ENCODE results near the gene TMF1. TPM values are rescaled to one million over a fixed set of nuclear protein-coding genes. Genes with fewer than 3 reads are reported as not detected.
A peak's percentile ranks its signal among the peaks of the same experiment; 100 is the strongest.

The TMF1 gene
- total and polyA plus RNA-seq, 10 of the 15 experiments (the other 5 are each of a cell fraction or from before 2014, with no cell fraction given), result 7.1 to 24.5 (median 18.6) TPM

DNA sequence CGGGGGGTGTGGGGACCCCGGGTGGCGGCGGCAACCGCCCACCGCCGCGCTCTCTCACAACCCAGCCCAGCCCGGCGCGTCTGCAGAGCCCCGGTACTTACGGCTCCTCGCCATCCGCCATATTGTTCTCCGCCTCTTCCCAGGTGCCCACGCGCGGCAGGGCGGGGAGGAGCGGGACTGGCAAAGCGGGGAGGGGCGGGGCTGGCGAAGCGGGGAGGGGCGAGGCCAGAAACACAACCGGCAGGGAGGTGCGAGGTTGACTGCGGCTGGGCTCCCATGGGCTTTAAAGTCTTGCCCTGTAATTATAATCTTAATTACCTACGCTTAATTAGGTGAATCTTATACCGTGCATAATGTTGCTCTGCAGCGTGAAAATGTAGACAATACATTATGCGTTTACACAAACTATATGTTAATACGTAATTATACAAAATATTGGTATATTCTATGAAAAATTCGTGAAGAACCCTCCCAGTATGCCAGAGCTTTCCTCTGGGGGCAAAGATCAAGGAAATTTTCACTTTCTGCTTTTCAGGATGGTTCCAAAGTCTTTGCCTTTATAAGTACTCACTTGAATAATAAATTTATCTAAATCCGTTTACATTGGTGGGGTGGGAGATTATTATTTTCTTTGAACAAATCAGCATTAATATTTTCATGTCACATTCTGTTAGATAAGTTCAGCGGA, 28.2 kb upstream of the TMF1 start, which contains the start of gene UBA3:
Gene UBA3 (minus strand): TSS at position 133 of the 688 bp plus-strand sequence. CDS start 12 bp downstream, at position 121.
- CTCF ChIA-PET, result interaction anchor here (2.5 kb wide), 1 partner anchor 36 kb away, joined by 7 read pairs; no protein-coding TSS in a partner anchor
- RAD21 ChIA-PET (ENCODE audit: unreplicated experiment), result interaction anchor here (0.6 to 16.7 kb wide), 6 partner anchors 9 to 1389 kb away, joined by 3 to 152 read pairs (median 7); partner anchors contain the start of gene TMF1
- no peaks in the 10 kb centered on the region for H3K9me3 ChIP-seq (replicated peaks; ENCODE audit: control insufficient read depth, insufficient read depth, low read length)
- H3K4me3 ChIP-seq, result peak within 1 kb of the TSS; percentile 89
- no peaks in the 10 kb centered on the region for H3K36me3 ChIP-seq (ENCODE audit: control insufficient read depth in 2 of 2, insufficient read depth in 2 of 2, low read length in 1 of 2)
- peaks cover 31% of the 10 kb centered on the region for H3K4me1 ChIP-seq (ENCODE audit: control insufficient read depth, insufficient read depth, low read length)
- peak within 1 kb of the TSS; percentile 77 for H3K9ac ChIP-seq (ENCODE audit: control insufficient read depth, insufficient read depth, low read length)
- ATAC-seq, result peak; percentile 70
- no peak for FAIRE-seq
- DNase-seq (ENCODE audit: low read depth, low spot score), result no peak
- POLR2A ChIA-PET, result interaction anchor here (1.1 to 4.2 kb wide), 2 partner anchors 11 to 14 kb away, joined by 6 to 14 read pairs; no protein-coding TSS in a partner anchor
- H3K4me2 ChIP-seq (ENCODE audit: control insufficient read depth, insufficient read depth), result peak within 1 kb of the TSS; percentile 85
- peaks cover 44% of the 10 kb centered on the region for H3K79me2 ChIP-seq (ENCODE audit: control insufficient read depth, insufficient read depth, low read length)
- intact Hi-C loops (cut with micrococcal nuclease; ENCODE audit: unreplicated experiment) (loop anchor here (5.0 to 10.0 kb wide), 2 partner anchors 122 to 1426 kb away; partner anchors contain the start of gene SUCLG2), in situ Hi-C loops (cut with MboI) (no loop called here)
- WGBS (ENCODE audit: insufficient coverage, insufficient replicate concordance, low lambda C conversion rate, missing lambda C conversion rate), result under 1% methylated on average over 23 of the region's 37 CpGs
- no peaks in the 10 kb centered on the region for H4K20me1 ChIP-seq (ENCODE audit: control insufficient read depth, insufficient read depth)
- no TSS peak for BruUV-seq (replicated peaks)
- H3K27me3 ChIP-seq (replicated peaks in 1 of 2; ENCODE audit: control insufficient read depth in 2 of 2, insufficient read depth in 2 of 2, low read length in 1 of 2), result no peaks in the 10 kb centered on the region
- peak within 1 kb of the TSS; percentile 53 for H3K27ac ChIP-seq (ENCODE audit: control insufficient read depth, insufficient read depth)
- SMC1A ChIA-PET (ENCODE audit: uncharacterized antibody, unreplicated experiment), result interaction anchor here (1.1 to 19.6 kb wide), 5 partner anchors 13 to 85 kb away, joined by 3 to 234 read pairs (median 5); partner anchors contain the start of gene TMF1
- no peak within 1 kb of the TSS for H2AFZ ChIP-seq (ENCODE audit: control insufficient read depth, low read depth, low read length)
- TF ChIP-seq SMC3 (IDR thresholded peaks at IDR 0.05; ENCODE audit: borderline replicate concordance, low read length) (no peak), JUND (IDR thresholded peaks at IDR 0.05; ENCODE audit: low read depth, low read length) (no peak), YBX1 (IDR thresholded peaks at IDR 0.05) (no peak), CBX3 (IDR thresholded peaks at IDR 0.05; ENCODE audit: borderline replicate concordance, low read depth) (no peak), SIN3A (IDR thresholded peaks at IDR 0.05; ENCODE audit: low read depth, low read length) (no peak), CEBPB (IDR thresholded peaks at IDR 0.05; ENCODE audit: borderline replicate concordance in 1 of 2, low read depth in 2 of 2, low read length in 2 of 2) (no peak), SPI1 (IDR thresholded peaks at IDR 0.05; ENCODE audit: borderline replicate concordance, insufficient read depth, low read depth, low read length) (no peak), POLR2A (IDR thresholded peaks at IDR 0.05; ENCODE audit: low read depth, low read length) (peak; percentile 93), ZNF207 (IDR thresholded peaks at IDR 0.05; ENCODE audit: borderline replicate concordance) (no peak), IRF3 (IDR thresholded peaks at IDR 0.05) (no peak), GABPA (IDR thresholded peaks at IDR 0.05; ENCODE audit: low read depth) (no peak), ATF3 (IDR thresholded peaks at IDR 0.05; ENCODE audit: borderline replicate concordance, extremely low read depth, low read depth, low read length) (no peak), NKRF (conservative IDR thresholded peaks at IDR 0.05) (no peak), BHLHE40 (IDR thresholded peaks at IDR 0.05; ENCODE audit: borderline replicate concordance in 1 of 2, low read depth in 2 of 2, low read length in 1 of 2) (no peak), NFYB (IDR thresholded peaks at IDR 0.05; ENCODE audit: insufficient read depth, low read depth, low read length) (no peak), SUPT20H (IDR thresholded peaks at IDR 0.05; ENCODE audit: borderline replicate concordance, control insufficient read depth, low read depth, low read length) (no peak)
- TF ChIP-seq, protein P1, sequence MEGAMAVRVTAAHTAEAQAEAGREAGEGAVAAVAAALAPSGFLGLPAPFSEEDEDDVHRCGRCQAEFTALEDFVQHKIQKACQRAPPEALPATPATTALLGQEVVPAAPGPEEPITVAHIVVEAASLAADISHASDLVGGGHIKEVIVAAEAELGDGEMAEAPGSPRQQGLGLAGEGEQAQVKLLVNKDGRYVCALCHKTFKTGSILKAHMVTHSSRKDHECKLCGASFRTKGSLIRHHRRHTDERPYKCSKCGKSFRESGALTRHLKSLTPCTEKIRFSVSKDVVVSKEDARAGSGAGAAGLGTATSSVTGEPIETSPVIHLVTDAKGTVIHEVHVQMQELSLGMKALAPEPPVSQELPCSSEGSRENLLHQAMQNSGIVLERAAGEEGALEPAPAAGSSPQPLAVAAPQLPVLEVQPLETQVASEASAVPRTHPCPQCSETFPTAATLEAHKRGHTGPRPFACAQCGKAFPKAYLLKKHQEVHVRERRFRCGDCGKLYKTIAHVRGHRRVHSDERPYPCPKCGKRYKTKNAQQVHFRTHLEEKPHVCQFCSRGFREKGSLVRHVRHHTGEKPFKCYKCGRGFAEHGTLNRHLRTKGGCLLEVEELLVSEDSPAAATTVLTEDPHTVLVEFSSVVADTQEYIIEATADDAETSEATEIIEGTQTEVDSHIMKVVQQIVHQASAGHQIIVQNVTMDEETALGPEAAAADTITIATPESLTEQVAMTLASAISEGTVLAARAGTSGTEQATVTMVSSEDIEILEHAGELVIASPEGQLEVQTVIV (IDR thresholded peaks at IDR 0.05; ENCODE audit: borderline replicate concordance, partially characterized antibody), result no peak

All from GM12878 (cell line).